SK-N-MC (cell line): ENCODE measurements around the gene COL6A5.

Experiments used
- EZH2 ChIP-seq: fragments of 200-600 bp; sonication (generic); IDR thresholded peaks from one replicate; pipeline ENCODE4 v1.6.1; 2017; ENCODE audit warnings: antibody characterized with exemption
- POLR2AphosphoS5 ChIP-seq: IDR thresholded peaks from 2 replicates; pipeline ENCODE4 v1.6.1; 2012; ENCODE audit warnings: mild to moderate bottlenecking, low read depth, low read length, borderline replicate concordance

- TF ChIP-seq EZH2 (no peak), POLR2AphosphoS5 (no peak)
Measured at GRCh38 chr3:130468311-130468710, 122.8 kb downstream of the COL6A5 start.
